Measurements from ENCODE around the gene JUNB. TPM values are rescaled to one million over a fixed set of nuclear protein-coding genes. Genes with fewer than 3 reads are reported as not detected.

Gene JUNB
- total RNA-seq, 1 experiment from 2014 or later, result 125 TPM

- H3K9me3 Mint-ChIP-seq (ENCODE audit: unreplicated experiment), result no peaks in the 10 kb centered on the region
- TF ChIP-seq CTCF (IDR thresholded peaks at IDR 0.05; ENCODE audit: unreplicated experiment), result no peak
- peak; percentile 98 for DNase-seq (ENCODE audit: unreplicated experiment)
- H3K36me3 Mint-ChIP-seq (ENCODE audit: insufficient read depth, unreplicated experiment), result peaks cover 48% of the 10 kb centered on the region
- BruUV-seq (replicated peaks), result no TSS peak
- H3K4me3 Mint-ChIP-seq (ENCODE audit: unreplicated experiment), result peak overlapping the region; percentile 94
- POLR2A ChIA-PET, result interaction anchor here (0.6 to 8.4 kb wide), 16 partner anchors 7 to 179 kb away, joined by 3 to 410 read pairs (median 10); partner anchors contain the start of genes GCDH, GET3, HOOK2 and PRDX2
- H3K27me3 Mint-ChIP-seq (ENCODE audit: insufficient read depth, unreplicated experiment), result no peaks in the 10 kb centered on the region
- intact Hi-C loops (cut with micrococcal nuclease), result loop anchor here (1.0 to 5.0 kb wide), 2 partner anchors 12 to 68 kb away; partner anchors contain the start of gene TNPO2
- CTCF ChIA-PET, result interaction anchor here (0.5 to 14.5 kb wide), 8 partner anchors 13 to 364 kb away, joined by 3 to 307 read pairs (median 6); partner anchors contain the start of gene HOOK2
- peak overlapping the region; percentile 98 for H3K27ac Mint-ChIP-seq (ENCODE audit: low read depth, unreplicated experiment)
- peaks cover 31% of the 10 kb centered on the region for H3K4me1 Mint-ChIP-seq (ENCODE audit: insufficient read depth, unreplicated experiment)
Measured at GRCh38 chr19:12789904-12790619, 1.2 kb upstream of the JUNB start.

DNA sequence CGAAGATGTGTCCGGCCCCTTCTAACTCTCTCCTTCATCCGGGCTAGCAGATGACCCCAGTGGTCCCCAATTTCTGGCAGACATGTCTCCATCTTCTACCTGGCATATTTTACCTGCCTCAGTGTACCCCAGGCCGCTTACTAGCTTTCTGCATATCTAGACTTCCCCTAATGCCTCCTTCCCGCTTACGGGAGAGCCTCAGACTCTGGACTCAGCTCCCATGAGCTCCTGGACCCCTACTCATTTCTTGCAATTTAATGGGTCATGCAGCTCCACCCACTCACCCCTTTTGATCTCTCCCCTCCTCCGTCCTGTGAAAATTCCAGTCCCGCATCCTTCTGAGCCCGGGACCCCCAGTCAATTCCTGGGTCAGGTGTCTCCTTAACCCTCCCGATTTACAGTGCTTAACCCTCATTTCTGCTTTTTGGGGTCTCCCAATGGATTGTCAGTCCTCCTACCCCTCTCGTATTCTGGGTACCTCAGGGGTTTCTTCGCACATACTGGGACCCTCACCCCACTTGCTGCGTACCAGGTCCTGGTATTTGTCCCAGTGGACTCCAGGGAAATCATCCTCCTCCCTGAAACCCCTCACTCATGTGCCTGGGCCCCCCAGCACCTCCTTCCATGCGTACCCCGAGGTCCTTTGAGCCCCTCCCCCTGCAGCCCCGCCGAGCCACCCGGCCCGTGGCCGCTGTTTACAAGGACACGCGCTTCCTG, 500 bp upstream of the JUNB start:
- no TSS peak for BruUV-seq (replicated peaks)
- no peak for TF ChIP-seq CTCF (IDR thresholded peaks at IDR 0.05; ENCODE audit: unreplicated experiment)
- DNase-seq (ENCODE audit: unreplicated experiment), result no peak
- Mint-ChIP-seq H3K27me3 (ENCODE audit: insufficient read depth, unreplicated experiment) (no peaks in the 10 kb centered on the region), H3K27ac (ENCODE audit: low read depth, unreplicated experiment) (peak overlapping the region; percentile 95), H3K9me3 (ENCODE audit: unreplicated experiment) (no peaks in the 10 kb centered on the region), H3K4me3 (ENCODE audit: unreplicated experiment) (peak overlapping the region; percentile 94), H3K4me1 (ENCODE audit: insufficient read depth, unreplicated experiment) (peaks cover 34% of the 10 kb centered on the region), H3K36me3 (ENCODE audit: insufficient read depth, unreplicated experiment) (peaks cover 55% of the 10 kb centered on the region)
- intact Hi-C loops (cut with micrococcal nuclease), result loop anchor here (1.0 to 5.0 kb wide), 2 partner anchors 12 to 68 kb away; partner anchors contain the start of gene TNPO2
- ChIA-PET POLR2A (interaction anchor here (0.6 to 8.4 kb wide), 17 partner anchors 7 to 1056 kb away, joined by 3 to 410 read pairs (median 6); partner anchors contain the start of genes GET3, HOOK2, PRDX2 and RNASEH2A), CTCF (interaction anchor here (0.5 to 14.5 kb wide), 6 partner anchors 15 to 364 kb away, joined by 3 to 307 read pairs (median 5); partner anchors contain the start of gene HOOK2)

- H3K4me3 Mint-ChIP-seq (ENCODE audit: unreplicated experiment), result peak overlapping the region; percentile 94
- TSS peak; percentile 67 for BruUV-seq (replicated peaks)
- H3K36me3 Mint-ChIP-seq (ENCODE audit: insufficient read depth, unreplicated experiment), result peaks cover 64% of the 10 kb centered on the region
- POLR2A ChIA-PET, result interaction anchor here (0.6 to 8.4 kb wide), 28 partner anchors 9 to 1725 kb away, joined by 3 to 410 read pairs (median 7); partner anchors contain the start of genes CALR, DNASE2, GCDH and GET3
- intact Hi-C loops (cut with micrococcal nuclease), result loop anchor here (5.0 kb wide), 1 partner anchor 70 kb away; the partner anchor contains the start of gene TNPO2
- H3K9me3 Mint-ChIP-seq (ENCODE audit: unreplicated experiment), result no peaks in the 10 kb centered on the region
- no peak for TF ChIP-seq CTCF (IDR thresholded peaks at IDR 0.05; ENCODE audit: unreplicated experiment)
- peaks cover 43% of the 10 kb centered on the region for H3K4me1 Mint-ChIP-seq (ENCODE audit: insufficient read depth, unreplicated experiment)
- peak; percentile 63 for DNase-seq (ENCODE audit: unreplicated experiment)
- CTCF ChIA-PET, result interaction anchor here (0.6 to 14.5 kb wide), 11 partner anchors 9 to 146 kb away, joined by 3 to 307 read pairs (median 3); partner anchors contain the start of gene HOOK2
- H3K27ac Mint-ChIP-seq (ENCODE audit: low read depth, unreplicated experiment), result peak overlapping the region; percentile 95
- H3K27me3 Mint-ChIP-seq (ENCODE audit: insufficient read depth, unreplicated experiment), result no peaks in the 10 kb centered on the region
Measured at GRCh38 chr19:12792051-12792852, 966 bp downstream of the JUNB start.

Data from MCF 10A (cell line).